NCI-H146 (cell line): ENCODE results near the gene LGI4.
A peak's percentile ranks its signal among the peaks of the same experiment; 100 is the strongest.

Experiments used
- DNase-seq: peaks from one replicate; lab custom pipeline; 2025; lab: John Stamatoyannopoulos, UW

The LGI4 gene

GRCh38 chr19:35123573-35123972 is 11.3 kb downstream of the LGI4 start:
- DNase-seq, result no peak

GRCh38 chr19:35122687-35123551 is 11.9 kb downstream of the LGI4 start:
- no peak for DNase-seq

GRCh38 chr19:35120898-35121297 is 14.0 kb downstream of the LGI4 start:
- DNase-seq, result no peak

GRCh38 chr19:35120492-35120891 is 14.4 kb downstream of the LGI4 start:
- DNase-seq, result peak; percentile 89

GRCh38 chr19:35119578-35120155 is 15.2 kb downstream of the LGI4 start:
- DNase-seq, result no peak

GRCh38 chr19:35119091-35119490 is 15.8 kb downstream of the LGI4 start:
- no peak for DNase-seq

- DNase-seq, result no peak
Observed at GRCh38 chr19:35118268-35119020, 16.4 kb downstream of the LGI4 start.

GRCh38 chr19:35117799-35118198 is 17.1 kb downstream of the LGI4 start:
- no peak for DNase-seq

GRCh38 chr19:35117116-35117515 is 17.7 kb downstream of the LGI4 start:
- no peak for DNase-seq

GRCh38 chr19:35116072-35116801 is 18.6 kb downstream of the LGI4 start:
- peak; percentile 55 for DNase-seq

GRCh38 chr19:35115177-35115951 is 19.5 kb downstream of the LGI4 start, which contains the start of gene FXYD3:
FXYD3 (plus strand) TSS chr19:35115823; CDS start chr19:35119377, 3,554 bp downstream.
- DNase-seq, result no peak

- DNase-seq, result peak; percentile 16
Observed at GRCh38 chr19:35114353-35115176, 20.3 kb downstream of the LGI4 start.

GRCh38 chr19:35112995-35113688 is 21.7 kb downstream of the LGI4 start:
- no peak for DNase-seq

- no peak for DNase-seq
Observed at GRCh38 chr19:35110974-35111373, 23.9 kb downstream of the LGI4 start.

- no peak for DNase-seq
Observed at GRCh38 chr19:35109395-35110112, 25.3 kb downstream of the LGI4 start.

GRCh38 chr19:35108730-35109129 is 26.1 kb downstream of the LGI4 start:
- DNase-seq, result no peak

- no peak for DNase-seq
Observed at GRCh38 chr19:35107545-35107944, 27.3 kb downstream of the LGI4 start.

GRCh38 chr19:35106898-35107541 is 27.8 kb downstream of the LGI4 start:
- DNase-seq, result no peak

- no peak for DNase-seq
Observed at GRCh38 chr19:35106291-35106583, 28.6 kb downstream of the LGI4 start.
